ENCODE data around the gene TTLL10. TPM values are rescaled to one million over a fixed set of nuclear protein-coding genes. Genes with fewer than 3 reads are reported as not detected.

The TTLL10 gene
- total RNA-seq, 1 donor from 2014 or later, result not detected

GRCh38 chr1:1245817-1246576 lies 72.3 kb downstream of the TTLL10 start:
- DNase-seq (ENCODE audit: low spot score), result no peak

DNA sequence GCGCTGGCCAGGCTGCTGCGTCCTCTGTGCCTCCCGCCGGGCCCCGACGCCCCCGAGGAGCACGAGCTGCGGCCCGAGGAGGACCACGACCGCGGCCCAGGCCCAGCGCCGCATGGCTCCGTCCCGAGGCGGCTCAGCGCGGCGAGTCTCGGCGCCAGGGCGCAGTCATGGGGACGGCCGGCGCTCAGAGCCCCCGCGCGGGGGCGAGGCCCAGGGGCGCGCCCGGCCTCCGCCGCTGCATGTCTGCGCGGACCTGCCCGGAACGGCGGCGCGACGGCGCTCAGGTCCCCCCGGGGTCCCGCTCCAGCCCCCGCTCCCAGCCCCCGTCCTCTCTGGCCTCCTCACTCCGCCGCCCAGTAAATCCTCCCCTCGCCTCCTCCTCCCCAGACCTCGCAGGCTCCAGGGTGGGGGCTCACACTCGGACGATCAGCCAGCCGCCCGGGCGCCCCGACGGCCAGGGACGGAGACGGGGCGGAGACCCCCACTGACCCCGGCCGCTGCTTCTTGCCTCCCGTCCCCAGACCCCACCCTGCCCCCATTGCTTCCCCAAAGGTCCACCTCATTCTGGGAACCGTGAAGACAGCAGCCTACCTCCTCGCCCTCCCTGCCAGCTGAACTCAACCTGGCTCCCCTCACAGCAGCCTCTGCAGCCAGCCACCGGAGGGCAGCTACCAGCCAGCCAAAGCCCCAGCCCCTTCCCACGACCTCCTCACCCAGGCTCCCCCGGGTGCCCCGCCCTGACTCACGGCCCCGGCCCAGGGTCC lies 73.1 kb downstream of the TTLL10 start, which contains the start of gene C1QTNF12:
C1QTNF12 (minus strand) TSS at position 146 of the 764 bp plus-strand sequence; CDS start at position 114, 32 bp downstream.
- DNase-seq (ENCODE audit: low spot score), result no peak

GRCh38 chr1:1247341-1247913 lies 73.7 kb downstream of the TTLL10 start:
- DNase-seq (ENCODE audit: low spot score), result no peak

Other genes starting within 250 kb of the TTLL10 start
- 11.1 TPM for gene SAMD11, start 250.0 kb upstream of the TTLL10 start, total RNA-seq (ENCODE audit: insufficient read depth, low replicate concordance)
- 26.2 TPM for gene NOC2L, start 214.6 kb upstream of the TTLL10 start, total RNA-seq (ENCODE audit: insufficient read depth, low replicate concordance)
- 3.4 TPM for gene KLHL17, start 213.3 kb upstream of the TTLL10 start, total RNA-seq (ENCODE audit: insufficient read depth, low replicate concordance)
- gene PLEKHN1, start 207.4 kb upstream of the TTLL10 start, total RNA-seq (ENCODE audit: insufficient read depth, low replicate concordance), result 1.2 TPM
- gene PERM1, start 191.8 kb upstream of the TTLL10 start, total RNA-seq (ENCODE audit: insufficient read depth, low replicate concordance), result 0.96 TPM
- gene HES4, start 173.8 kb upstream of the TTLL10 start, total RNA-seq (ENCODE audit: insufficient read depth, low replicate concordance), result 40.2 TPM
- gene ISG15, start 160.4 kb upstream of the TTLL10 start, total RNA-seq (ENCODE audit: insufficient read depth, low replicate concordance), result 54.9 TPM
- 68.4 TPM for gene AGRN, start 153.8 kb upstream of the TTLL10 start, total RNA-seq (ENCODE audit: insufficient read depth, low replicate concordance)
- 1.9 TPM for gene RNF223, start 99.6 kb upstream of the TTLL10 start, total RNA-seq (ENCODE audit: insufficient read depth, low replicate concordance)
- 7.7 TPM for gene C1orf159, start 57.8 kb upstream of the TTLL10 start, total RNA-seq (ENCODE audit: insufficient read depth, low replicate concordance)
- not detected for gene TNFRSF18, start 32.7 kb downstream of the TTLL10 start, total RNA-seq (ENCODE audit: insufficient read depth, low replicate concordance)
- not detected for gene TNFRSF4, start 40.3 kb downstream of the TTLL10 start, total RNA-seq (ENCODE audit: insufficient read depth, low replicate concordance)
- gene SDF4, start 58.1 kb downstream of the TTLL10 start, total RNA-seq (ENCODE audit: insufficient read depth, low replicate concordance), result 54.2 TPM
- 15.4 TPM for gene B3GALT6, start 58.4 kb downstream of the TTLL10 start, total RNA-seq (ENCODE audit: insufficient read depth, low replicate concordance)
- not detected for gene C1QTNF12, start 72.8 kb downstream of the TTLL10 start, total RNA-seq (ENCODE audit: insufficient read depth, low replicate concordance)
- 22.9 TPM for gene UBE2J2, start 100.0 kb downstream of the TTLL10 start, total RNA-seq (ENCODE audit: insufficient read depth, low replicate concordance)
- 0.72 TPM for gene SCNN1D, start 106.6 kb downstream of the TTLL10 start, total RNA-seq (ENCODE audit: insufficient read depth, low replicate concordance)
- gene ACAP3, start 134.1 kb downstream of the TTLL10 start, total RNA-seq (ENCODE audit: insufficient read depth, low replicate concordance), result 49.6 TPM
- 4.6 TPM for gene PUSL1, start 134.7 kb downstream of the TTLL10 start, total RNA-seq (ENCODE audit: insufficient read depth, low replicate concordance)
- gene INTS11, start 150.8 kb downstream of the TTLL10 start, total RNA-seq (ENCODE audit: insufficient read depth, low replicate concordance), result 42.4 TPM
- gene CPTP, start 150.9 kb downstream of the TTLL10 start, total RNA-seq (ENCODE audit: insufficient read depth, low replicate concordance), result 3.4 TPM
- gene TAS1R3, start 157.4 kb downstream of the TTLL10 start, total RNA-seq (ENCODE audit: insufficient read depth, low replicate concordance), result 0.24 TPM
- 72.9 TPM for gene DVL1, start 175.5 kb downstream of the TTLL10 start, total RNA-seq (ENCODE audit: insufficient read depth, low replicate concordance)
- gene MXRA8, start 184.7 kb downstream of the TTLL10 start, total RNA-seq (ENCODE audit: insufficient read depth, low replicate concordance), result 196 TPM
- 46.9 TPM for gene AURKAIP1, start 201.3 kb downstream of the TTLL10 start, total RNA-seq (ENCODE audit: insufficient read depth, low replicate concordance)
- gene CCNL2, start 225.5 kb downstream of the TTLL10 start, total RNA-seq (ENCODE audit: insufficient read depth, low replicate concordance), result 106 TPM
- 68.4 TPM for gene MRPL20, start 233.4 kb downstream of the TTLL10 start, total RNA-seq (ENCODE audit: insufficient read depth, low replicate concordance)
- 1.7 TPM for gene ANKRD65, start 247.4 kb downstream of the TTLL10 start, total RNA-seq (ENCODE audit: insufficient read depth, low replicate concordance)